K562 (cell line): ENCODE results near the gene ALOX12B. TPM values are rescaled to one million over a fixed set of nuclear protein-coding genes. Genes with fewer than 3 reads are reported as not detected.

Experiments
- CBX8 ChIP-seq: fragments of 200-600 bp; sonication (generic); IDR thresholded peaks from 2 replicates; pipeline ENCODE4 v1.6.1; 2012; ENCODE audit warnings: borderline replicate concordance, mixed run types, low read depth, mild to moderate bottlenecking, moderate library complexity, mixed read lengths, low read length, control low read depth, inconsistent platforms; ENCODE audit not compliant: poor library complexity, severe bottlenecking; ENCODE audit errors: extremely low read depth
- ELF4 ChIP-seq: fragments of 450-650 bp; formaldehyde crosslinking; IDR thresholded peaks from 2 replicates; pipeline ENCODE4 v1.4.0; 2022; ENCODE audit warnings: missing genetic modification characterization
- ETV1 ChIP-seq: fragments of 450-650 bp; conservative IDR thresholded peaks from 2 replicates; pipeline ENCODE4 v1.6.1; 2016; ENCODE audit warnings: missing genetic modification characterization, control low read depth, low read depth, missing compliant biosample characterization
- HNRNPUL1 ChIP-seq: fragments of 200-400 bp; formaldehyde crosslinking; IDR thresholded peaks from 2 replicates; pipeline ENCODE4 v1.6.1; 2017; ENCODE audit warnings: low read length
- JUN ChIP-seq, 2 experiments: sonication (generic) in 1 of 2; formaldehyde crosslinking in 1 of 2; IDR thresholded peaks; 2 replicates each; pipeline versions ENCODE4 v1.6.1 to v1.8.0; 2012 to 2022; ENCODE audit warnings: borderline replicate concordance in 2 of 2, mild to moderate bottlenecking in 2 of 2, improper control_type of control experiment in 1 of 2, low read depth in 1 of 2, low read length in 1 of 2, missing genetic modification reagents in 1 of 2
- L3MBTL2 ChIP-seq: fragments of 450-650 bp; IDR thresholded peaks from 2 replicates; pipeline ENCODE4 v1.6.1; 2016; ENCODE audit warnings: mild to moderate bottlenecking, moderate library complexity
- MAFK ChIP-seq: IDR thresholded peaks from 2 replicates; pipeline ENCODE4 v1.6.1; 2011; ENCODE audit warnings: low read length, improper control_type of control experiment
- MECOM ChIP-seq: fragments of 250-450 bp; sonication (Bioruptor Pico); IDR thresholded peaks from 2 replicates; pipeline ENCODE4 v1.8.0; 2022; ENCODE audit warnings: inconsistent platforms
- MEF2A ChIP-seq: IDR thresholded peaks from 2 replicates; pipeline ENCODE4 v1.6.1; 2011; ENCODE audit warnings: low read depth, mild to moderate bottlenecking, low read length, moderate library complexity; ENCODE audit not compliant: control insufficient read depth
- NCOA1 ChIP-seq: fragments of 450-650 bp; IDR thresholded peaks from 2 replicates; pipeline ENCODE4 v1.6.1; 2016; ENCODE audit warnings: low read depth
- PHB ChIP-seq: fragments of 250-450 bp; sonication (Bioruptor Pico); IDR thresholded peaks from 2 replicates; pipeline ENCODE4 v1.5.0; 2021
- RBM39 ChIP-seq: fragments of 200-400 bp; formaldehyde crosslinking; optimal IDR thresholded peaks from 2 replicates; pipeline ENCODE3; 2018; ENCODE audit warnings: low read depth, low read length
- SMAD2 ChIP-seq: fragments of 150-350 bp; IDR thresholded peaks from 2 replicates; pipeline ENCODE4 v1.6.1; 2014; ENCODE audit warnings: low read depth, mild to moderate bottlenecking, low read length
- SMARCE1 ChIP-seq: fragments of 450-650 bp; IDR thresholded peaks from 2 replicates; pipeline ENCODE4 v1.7.1; 2016; ENCODE audit warnings: mild to moderate bottlenecking
- ZBTB8A ChIP-seq: fragments of 450-650 bp; IDR thresholded peaks from 2 replicates; pipeline ENCODE4 v1.6.1; 2018; ENCODE audit warnings: mild to moderate bottlenecking, moderate library complexity; ENCODE audit not compliant: partially characterized antibody
- ZFX ChIP-seq: sonication (generic); formaldehyde crosslinking; IDR thresholded peaks from 2 replicates; pipeline ENCODE4 v1.8.0; 2022; ENCODE audit warnings: mild to moderate bottlenecking, missing genetic modification reagents, moderate library complexity
- ZNF174 ChIP-seq: fragments of 250-450 bp; sonication (Bioruptor Pico); IDR thresholded peaks from 2 replicates; pipeline ENCODE4 v1.4.0; 2020; ENCODE audit warnings: mild to moderate bottlenecking
- ZNF316 ChIP-seq: fragments of 450-650 bp; IDR thresholded peaks from 2 replicates; pipeline ENCODE4 v1.6.1; 2016
- ZNF584 ChIP-seq: fragments of 200-800 bp; sonication (Bioruptor generic); IDR thresholded peaks from 2 replicates; pipeline ENCODE4 v1.6.1; 2016; ENCODE audit warnings: low read depth, mild to moderate bottlenecking, missing genetic modification characterization, missing compliant biosample characterization
- ZNF707 ChIP-seq: fragments of 250-450 bp; sonication (Bioruptor Pico); conservative IDR thresholded peaks from 2 replicates; pipeline ENCODE4 v1.8.0; 2022; ENCODE audit warnings: inconsistent platforms, mild to moderate bottlenecking, moderate library complexity
- polyA plus RNA-seq, 8 experiments: library from polyadenylated mRNA; depleted of rRNA in 4 of 8; stranded (reverse) in 5 of 8; unstranded in 3 of 8; fragments of >200 nt; fragmentation: Nextera tagmentation in 2 of 8; fragmentation: Illumina TruSeq in 1 of 8; extraction: Ambion mirVana in 2 of 8; extraction: Trizol in 1 of 8; gene quantifications; 2 replicates each; pipeline versions ENCODE4 v1.2.1 to v1.2.3, GENCODE V29; 2011 to 2014; ENCODE audit warnings: inconsistent platforms in 1 of 8, missing spikeins in 1 of 8
- total RNA-seq, 7 experiments: library from RNA; depleted of rRNA in 6 of 7; stranded (reverse); fragments of >200 nt in 6 of 7; fragmentation: Illumina TruSeq in 2 of 7; extraction: Trizol in 2 of 7; gene quantifications; 2 replicates each; pipeline versions ENCODE4 v1.2.1 to v1.2.3, GENCODE V29; 2011 to 2021; ENCODE audit warnings: low replicate concordance in 1 of 7
- TF ChIP-seq, protein P1 (sequence below): fragments of 450-650 bp; IDR thresholded peaks from 2 replicates; pipeline ENCODE4 v1.6.1; 2016; ENCODE audit warnings: low read depth, mild to moderate bottlenecking, moderate library complexity
- TF ChIP-seq, protein P2 (sequence below), 2 experiments: fragments of 200-800 bp in 1 of 2; sonication (Bioruptor generic) in 1 of 2; sonication (generic) in 1 of 2; formaldehyde crosslinking in 1 of 2; IDR thresholded peaks in 1 of 2; conservative IDR thresholded peaks in 1 of 2; 2 replicates each; pipeline versions ENCODE4 v1.5.0 to v1.6.1; 2016 to 2020; ENCODE audit warnings: missing compliant biosample characterization in 1 of 2, missing genetic modification characterization in 1 of 2, missing genetic modification reagents in 1 of 2
- TF ChIP-seq, protein P3 (sequence below): fragments of 250-450 bp; sonication (Bioruptor Pico); IDR thresholded peaks from 2 replicates; pipeline ENCODE4 v1.4.0; 2020; ENCODE audit warnings: borderline replicate concordance
- TF ChIP-seq, protein P4 (sequence below): sonication (generic); formaldehyde crosslinking; IDR thresholded peaks from 2 replicates; pipeline ENCODE4 v1.8.1; 2023; ENCODE audit warnings: mild to moderate bottlenecking, missing genetic modification reagents

The ALOX12B gene
- total and polyA plus RNA-seq, 9 of the 15 experiments (the other 6 are each of a cell fraction or from before 2014, with no cell fraction given): not detected

DNA sequence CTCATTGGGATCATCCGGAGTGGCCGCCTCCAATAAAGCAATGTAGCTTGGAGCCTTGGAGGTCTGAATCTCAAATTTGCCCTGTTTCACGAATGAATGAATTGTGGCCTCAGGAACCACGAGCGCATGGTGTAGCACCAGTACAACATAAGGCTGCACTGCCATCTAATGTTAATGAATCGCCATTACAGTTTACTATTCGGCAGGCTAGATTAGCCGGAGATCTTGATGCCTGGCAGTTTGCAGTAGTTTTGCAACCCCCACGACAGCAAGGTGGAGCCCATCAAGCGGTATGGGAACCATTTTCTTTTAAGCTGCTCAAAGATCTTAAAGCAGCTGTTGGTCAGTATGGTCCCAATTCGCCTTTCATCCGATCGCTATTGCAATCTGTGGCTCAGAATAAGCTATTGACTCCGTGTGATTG is 29.8 kb downstream of the ALOX12B start (continued):
- no peak for TF ChIP-seq ZBTB8A
- no peak for TF ChIP-seq ZNF707 (CRISPR knock-in tag)
- TF ChIP-seq PHB: no peak
- TF ChIP-seq, protein P1, sequence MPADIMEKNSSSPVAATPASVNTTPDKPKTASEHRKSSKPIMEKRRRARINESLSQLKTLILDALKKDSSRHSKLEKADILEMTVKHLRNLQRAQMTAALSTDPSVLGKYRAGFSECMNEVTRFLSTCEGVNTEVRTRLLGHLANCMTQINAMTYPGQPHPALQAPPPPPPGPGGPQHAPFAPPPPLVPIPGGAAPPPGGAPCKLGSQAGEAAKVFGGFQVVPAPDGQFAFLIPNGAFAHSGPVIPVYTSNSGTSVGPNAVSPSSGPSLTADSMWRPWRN: no peak
- no peak for TF ChIP-seq NCOA1
- TF ChIP-seq MEF2A: no peak
- no peak for TF ChIP-seq ZNF584 (CRISPR knock-in tag)
- TF ChIP-seq ZNF316: no peak
- TF ChIP-seq MECOM (CRISPR knock-in tag): no peak
- TF ChIP-seq, protein P2, sequence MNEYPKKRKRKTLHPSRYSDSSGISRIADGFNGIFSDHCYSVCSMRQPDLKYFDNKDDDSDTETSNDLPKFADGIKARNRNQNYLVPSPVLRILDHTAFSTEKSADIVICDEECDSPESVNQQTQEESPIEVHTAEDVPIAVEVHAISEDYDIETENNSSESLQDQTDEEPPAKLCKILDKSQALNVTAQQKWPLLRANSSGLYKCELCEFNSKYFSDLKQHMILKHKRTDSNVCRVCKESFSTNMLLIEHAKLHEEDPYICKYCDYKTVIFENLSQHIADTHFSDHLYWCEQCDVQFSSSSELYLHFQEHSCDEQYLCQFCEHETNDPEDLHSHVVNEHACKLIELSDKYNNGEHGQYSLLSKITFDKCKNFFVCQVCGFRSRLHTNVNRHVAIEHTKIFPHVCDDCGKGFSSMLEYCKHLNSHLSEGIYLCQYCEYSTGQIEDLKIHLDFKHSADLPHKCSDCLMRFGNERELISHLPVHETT (CRISPR knock-in tag; conservative IDR thresholded peaks at IDR 0.05 in 1 of 2, IDR thresholded peaks at IDR 0.05 in 1 of 2): no peak
- no peak for TF ChIP-seq MAFK
- no peak for TF ChIP-seq JUN (IDR thresholded peaks at IDR 0.05; ENCODE audit: borderline replicate concordance, low read depth, low read length)
- TF ChIP-seq JUN (CRISPR knock-in tag; IDR thresholded peaks at IDR 0.05; ENCODE audit: borderline replicate concordance): no peak
- no peak for TF ChIP-seq ELF4 (CRISPR knock-in tag)
- TF ChIP-seq ZNF174 (CRISPR knock-in tag): no peak
- TF ChIP-seq ETV1: no peak
- no peak for TF ChIP-seq ZFX
- TF ChIP-seq CBX8: no peak
- TF ChIP-seq RBM39: no peak
- TF ChIP-seq HNRNPUL1: no peak
- TF ChIP-seq, protein P3, sequence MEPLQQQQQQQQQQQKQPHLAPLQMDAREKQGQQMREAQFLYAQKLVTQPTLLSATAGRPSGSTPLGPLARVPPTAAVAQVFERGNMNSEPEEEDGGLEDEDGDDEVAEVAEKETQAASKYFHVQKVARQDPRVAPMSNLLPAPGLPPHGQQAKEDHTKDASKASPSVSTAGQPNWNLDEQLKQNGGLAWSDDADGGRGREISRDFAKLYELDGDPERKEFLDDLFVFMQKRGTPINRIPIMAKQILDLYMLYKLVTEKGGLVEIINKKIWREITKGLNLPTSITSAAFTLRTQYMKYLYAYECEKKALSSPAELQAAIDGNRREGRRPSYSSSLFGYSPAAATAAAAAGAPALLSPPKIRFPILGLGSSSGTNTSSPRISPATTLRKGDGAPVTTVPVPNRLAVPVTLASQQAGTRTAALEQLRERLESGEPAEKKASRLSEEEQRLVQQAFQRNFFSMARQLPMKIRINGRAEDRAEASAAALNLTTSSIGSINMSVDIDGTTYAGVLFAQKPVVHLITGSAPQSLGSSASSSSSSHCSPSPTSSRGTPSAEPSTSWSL: no peak
- TF ChIP-seq SMAD2: no peak
- peak; percentile 63; the same call in 1 of the 2 replicates for TF ChIP-seq L3MBTL2
- no peak for TF ChIP-seq SMARCE1
- TF ChIP-seq, protein P4, sequence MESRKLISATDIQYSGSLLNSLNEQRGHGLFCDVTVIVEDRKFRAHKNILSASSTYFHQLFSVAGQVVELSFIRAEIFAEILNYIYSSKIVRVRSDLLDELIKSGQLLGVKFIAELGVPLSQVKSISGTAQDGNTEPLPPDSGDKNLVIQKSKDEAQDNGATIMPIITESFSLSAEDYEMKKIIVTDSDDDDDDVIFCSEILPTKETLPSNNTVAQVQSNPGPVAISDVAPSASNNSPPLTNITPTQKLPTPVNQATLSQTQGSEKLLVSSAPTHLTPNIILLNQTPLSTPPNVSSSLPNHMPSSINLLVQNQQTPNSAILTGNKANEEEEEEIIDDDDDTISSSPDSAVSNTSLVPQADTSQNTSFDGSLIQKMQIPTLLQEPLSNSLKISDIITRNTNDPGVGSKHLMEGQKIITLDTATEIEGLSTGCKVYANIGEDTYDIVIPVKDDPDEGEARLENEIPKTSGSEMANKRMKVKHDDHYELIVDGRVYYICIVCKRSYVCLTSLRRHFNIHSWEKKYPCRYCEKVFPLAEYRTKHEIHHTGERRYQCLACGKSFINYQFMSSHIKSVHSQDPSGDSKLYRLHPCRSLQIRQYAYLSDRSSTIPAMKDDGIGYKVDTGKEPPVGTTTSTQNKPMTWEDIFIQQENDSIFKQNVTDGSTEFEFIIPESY (CRISPR knock-in tag): no peak
